ENCODE results near the gene GCA.

DNA sequence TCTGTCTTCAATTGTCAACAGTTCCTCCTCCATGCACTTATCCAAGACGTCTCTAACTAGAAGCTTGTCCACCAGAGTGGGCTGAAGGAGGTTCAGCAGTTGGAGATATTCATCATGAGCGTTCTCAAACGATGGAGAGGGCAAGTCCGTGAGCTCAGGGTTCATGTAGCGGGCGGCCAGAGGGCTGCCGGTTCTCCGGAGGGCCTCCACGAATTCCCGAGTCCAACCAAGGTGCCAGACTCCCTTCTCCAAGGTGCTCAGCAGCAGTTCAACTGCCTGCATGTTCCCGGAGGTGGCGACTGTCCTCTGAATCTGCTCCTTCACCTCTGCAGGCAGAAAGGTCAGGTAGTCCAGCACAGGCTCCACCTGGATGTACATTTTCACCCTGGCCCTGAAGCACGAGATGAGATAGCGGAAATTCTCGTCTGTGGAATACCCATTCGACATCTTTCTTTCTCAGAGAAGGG lies 26.0 kb upstream of the GCA start:
- TF ChIP-seq POLR2A (IDR thresholded peaks at IDR 0.05) (no peak), CTCF (IDR thresholded peaks at IDR 0.05) (no peak)

Data from vagina (tissue), 2 donors.